AG04449 (cell line): Measurements from ENCODE around the gene TRMT11.
A peak's percentile ranks its signal among the peaks of the same experiment; 100 is the strongest.

Experiments
- CTCF ChIA-PET: fragments of 350-600 bp; formaldehyde crosslinking; extraction: SDS; loops from one replicate; lab custom pipeline; 2021; ENCODE audit warnings: antibody characterized with exemption; lab: Yijun Ruan, JAX
- POLR2A ChIA-PET: fragments of 400-600, 350-600 bp; formaldehyde crosslinking; extraction: SDS; loops from one replicate; lab custom pipeline; 2020; ENCODE audit warnings: antibody characterized with exemption, inconsistent platforms; lab: Yijun Ruan, JAX
- DNase-seq: peaks from one replicate; pipeline ENCODE4 v3.0.0-alpha.2; 2010; ENCODE audit warnings: low read depth, low spot score
- H3K4me3 ChIP-seq: 2 replicates; pipeline ENCODE4 v1.5.1; 2011; ENCODE audit warnings: low read depth, mild to moderate bottlenecking, control low read depth, low read length
- CTCF ChIP-seq: IDR thresholded peaks from one replicate; pipeline ENCODE4 v1.5.1; 2011; ENCODE audit warnings: mild to moderate bottlenecking, moderate library complexity, low read length, control low read depth, inconsistent platforms; ENCODE audit not compliant: insufficient read depth; ENCODE audit errors: missing control alignments

TRMT11 gene

GRCh38 chr6:125957845-125958244, 28.5 kb upstream of the TRMT11 start:
- TF ChIP-seq CTCF: no peak
- H3K4me3 ChIP-seq: peak overlapping the region; percentile 91
- CTCF ChIA-PET: interaction anchor here (0.7 to 10.2 kb wide), 18 partner anchors 7 to 647 kb away, joined by 3 to 241 read pairs (median 22); partner anchors contain the start of genes NCOA7 and TRMT11
- DNase-seq: no peak
- POLR2A ChIA-PET: interaction anchor here (0.9 to 1.3 kb wide), 2 partner anchors 16 to 167 kb away, joined by 3 to 4 read pairs; partner anchors contain the start of gene NCOA7

- ChIA-PET POLR2A (no interaction called here), CTCF (interaction anchor here (1.0 to 10.2 kb wide), 6 partner anchors 9 to 647 kb away, joined by 3 to 241 read pairs (median 8); partner anchors contain the start of gene NCOA7)
- TF ChIP-seq CTCF: no peak
- no peak for DNase-seq
- no peak overlapping the region for H3K4me3 ChIP-seq
Measured at GRCh38 chr6:125959041-125959440, 27.3 kb upstream of the TRMT11 start.

- ChIA-PET POLR2A (no interaction called here), CTCF (interaction anchor here (1.0 to 9.1 kb wide), 4 partner anchors 10 to 171 kb away, joined by 3 to 87 read pairs (median 6); no protein-coding TSS in a partner anchor)
- no peak for DNase-seq
- no peak for TF ChIP-seq CTCF
- H3K4me3 ChIP-seq: no peak overlapping the region
Measured at GRCh38 chr6:125961117-125961516, 25.2 kb upstream of the TRMT11 start.

- POLR2A ChIA-PET: no interaction called here
- no peak for DNase-seq
- no peak overlapping the region for H3K4me3 ChIP-seq
- no peak for TF ChIP-seq CTCF
- CTCF ChIA-PET: interaction anchor here (1.0 to 4.4 kb wide), 4 partner anchors 12 to 181 kb away, joined by 3 to 39 read pairs (median 6); partner anchors contain the start of gene NCOA7
Measured at GRCh38 chr6:125962900-125963497, 23.3 kb upstream of the TRMT11 start.

- TF ChIP-seq CTCF: no peak
- CTCF ChIA-PET: interaction anchor here (0.6 to 4.4 kb wide), 7 partner anchors 8 to 653 kb away, joined by 3 to 39 read pairs (median 6); partner anchors contain the start of genes HINT3 and NCOA7
- no peak overlapping the region for H3K4me3 ChIP-seq
- no peak for DNase-seq
- POLR2A ChIA-PET: no interaction called here
Measured at GRCh38 chr6:125963817-125964216, 22.5 kb upstream of the TRMT11 start.

GRCh38 chr6:125966569-125966968, 19.8 kb upstream of the TRMT11 start:
- no peak overlapping the region for H3K4me3 ChIP-seq
- DNase-seq: no peak
- ChIA-PET POLR2A (no interaction called here), CTCF (interaction anchor here (3.4 kb wide), 1 partner anchor 11 kb away, joined by 32 read pairs; the partner anchor contains the start of gene HINT3)
- no peak for TF ChIP-seq CTCF
